ENCODE measurements around the gene TMCO4. TPM values are rescaled to one million over a fixed set of nuclear protein-coding genes. Genes with fewer than 3 reads are reported as not detected.

Gene TMCO4
- total RNA-seq, 1 experiment from 2014 or later, result 4.3 TPM

GRCh38 chr1:19824036-19824435 is 24.3 kb upstream of the TMCO4 start:
- intact Hi-C loops (cut with micrococcal nuclease; ENCODE audit: unreplicated experiment), result no loop called here
- BruUV-seq (replicated peaks), result no TSS peak
- H3K4me1 ChIP-seq (ENCODE audit: insufficient read depth, low read length, poor library complexity, severe bottlenecking), result no peaks in the 10 kb centered on the region
- TF ChIP-seq CTCF (conservative IDR thresholded peaks at IDR 0.05; ENCODE audit: low read depth, low read length), result no peak
- no peak for TF ChIP-seq EZH2 (IDR thresholded peaks at IDR 0.05; ENCODE audit: borderline replicate concordance, low read depth, low read length, poor library complexity, severe bottlenecking)
- no peak overlapping the region for H3K4me3 ChIP-seq (ENCODE audit: low read depth, low read length, poor library complexity, severe bottlenecking)
- no peaks in the 10 kb centered on the region for H3K27me3 ChIP-seq (replicated peaks; ENCODE audit: insufficient read depth, low read depth, low read length, poor library complexity)
- DNase-seq (ENCODE audit: low spot score), result no peak
- POLR2A ChIA-PET (ENCODE audit: low non-redundant PET), result no interaction called here
- no peak overlapping the region for H3K27ac ChIP-seq (ENCODE audit: low read depth, low read length, poor library complexity, severe bottlenecking)
- H3K36me3 ChIP-seq (ENCODE audit: insufficient read depth, low read length, poor library complexity, severe bottlenecking), result no peaks in the 10 kb centered on the region
- H3K9me3 ChIP-seq (ENCODE audit: low read depth, low read length, poor library complexity, severe bottlenecking), result no peaks in the 10 kb centered on the region
- CTCF ChIA-PET, result no interaction called here

GRCh38 chr1:19819701-19820100 is 20.0 kb upstream of the TMCO4 start:
- Histone ChIP-seq H3K36me3 (ENCODE audit: insufficient read depth, low read length, poor library complexity, severe bottlenecking) (no peaks in the 10 kb centered on the region), H3K4me1 (ENCODE audit: insufficient read depth, low read length, poor library complexity, severe bottlenecking) (no peaks in the 10 kb centered on the region), H3K27me3 (replicated peaks; ENCODE audit: insufficient read depth, low read depth, low read length, poor library complexity) (no peaks in the 10 kb centered on the region), H3K4me3 (ENCODE audit: low read depth, low read length, poor library complexity, severe bottlenecking) (no peak overlapping the region), H3K9me3 (ENCODE audit: low read depth, low read length, poor library complexity, severe bottlenecking) (no peaks in the 10 kb centered on the region), H3K27ac (ENCODE audit: low read depth, low read length, poor library complexity, severe bottlenecking) (no peak overlapping the region)
- POLR2A ChIA-PET (ENCODE audit: low non-redundant PET), result no interaction called here
- no peak for DNase-seq (ENCODE audit: low spot score)
- BruUV-seq (replicated peaks), result no TSS peak
- CTCF ChIA-PET, result interaction anchor here (0.7 kb wide), 1 partner anchor 172 kb away, joined by 3 read pairs; no protein-coding TSS in a partner anchor
- TF ChIP-seq CTCF (conservative IDR thresholded peaks at IDR 0.05; ENCODE audit: low read depth, low read length), result no peak
- TF ChIP-seq EZH2 (IDR thresholded peaks at IDR 0.05; ENCODE audit: borderline replicate concordance, low read depth, low read length, poor library complexity, severe bottlenecking), result no peak
- intact Hi-C loops (cut with micrococcal nuclease; ENCODE audit: unreplicated experiment), result no loop called here

GRCh38 chr1:19818324-19818723 is 18.6 kb upstream of the TMCO4 start:
- Histone ChIP-seq H3K4me1 (ENCODE audit: insufficient read depth, low read length, poor library complexity, severe bottlenecking) (no peaks in the 10 kb centered on the region), H3K4me3 (ENCODE audit: low read depth, low read length, poor library complexity, severe bottlenecking) (no peak overlapping the region), H3K27ac (ENCODE audit: low read depth, low read length, poor library complexity, severe bottlenecking) (no peak overlapping the region), H3K36me3 (ENCODE audit: insufficient read depth, low read length, poor library complexity, severe bottlenecking) (no peaks in the 10 kb centered on the region), H3K27me3 (replicated peaks; ENCODE audit: insufficient read depth, low read depth, low read length, poor library complexity) (no peaks in the 10 kb centered on the region), H3K9me3 (ENCODE audit: low read depth, low read length, poor library complexity, severe bottlenecking) (no peaks in the 10 kb centered on the region)
- BruUV-seq (replicated peaks), result no TSS peak
- CTCF ChIA-PET, result no interaction called here
- POLR2A ChIA-PET (ENCODE audit: low non-redundant PET), result no interaction called here
- no peak for DNase-seq (ENCODE audit: low spot score)
- intact Hi-C loops (cut with micrococcal nuclease; ENCODE audit: unreplicated experiment), result no loop called here
- no peak for TF ChIP-seq CTCF (conservative IDR thresholded peaks at IDR 0.05; ENCODE audit: low read depth, low read length)
- TF ChIP-seq EZH2 (IDR thresholded peaks at IDR 0.05; ENCODE audit: borderline replicate concordance, low read depth, low read length, poor library complexity, severe bottlenecking), result no peak

Data from A673 (cell line).